Right atrium auricular region (tissue), 2 donors: ENCODE results near the gene ACOX1. TPM values are rescaled to one million over a fixed set of nuclear protein-coding genes. Genes with fewer than 3 reads are reported as not detected.
"Not testable (repeated sequence)": the region's sequence is repeated elsewhere in the genome, so short reads cannot be mapped to it uniquely, and the experiment has no call there.

Experiments used
- DNase-seq: peaks from one replicate; pipeline ENCODE4 v3.0.0-alpha.2; 2019; ENCODE audit warnings: low spot score
- H3K27ac ChIP-seq, 2 donors: fragments of 200-600 bp; sonication (generic); 1 replicate in 1 of 2; 2 replicates in 1 of 2; pipeline ENCODE4 v1.5.1; 2016 to 2019
- H3K27me3 ChIP-seq, 2 donors: fragments of 200-600 bp; sonication (generic); one replicate each; pipeline versions ENCODE4 v1.5.1 to v1.6.0; 2017 to 2019
- H3K36me3 ChIP-seq: fragments of 200-600 bp; sonication (generic); one replicate; pipeline ENCODE4 v1.5.1; 2016
- H3K4me1 ChIP-seq, 2 donors: fragments of 200-600 bp; sonication (generic); one replicate each; pipeline versions ENCODE4 v1.5.1 to v1.6.0; 2017 to 2019
- H3K4me3 ChIP-seq, 2 donors: fragments of 200-600 bp; sonication (generic); 1 replicate in 1 of 2; 2 replicates in 1 of 2; pipeline ENCODE4 v1.5.1; 2017 to 2019; ENCODE audit warnings: mild to moderate bottlenecking in 1 of 2, moderate library complexity in 1 of 2
- H3K9me3 ChIP-seq, 2 donors: fragments of 200-600 bp; sonication (generic); one replicate each; pipeline ENCODE4 v1.5.1; 2019
- CTCF ChIP-seq, 2 donors: fragments of 200-600 bp; sonication (generic); IDR thresholded peaks; one replicate each; pipeline ENCODE4 v1.5.1; 2019; ENCODE audit warnings: antibody characterized with exemption in 2 of 2
- total RNA-seq, 2 donors: library from RNA; depleted of rRNA; stranded (reverse); fragments of >200 nt; gene quantifications; one replicate each; pipeline ENCODE4 v1.1.0, GENCODE V29; 2016

Gene ACOX1
- total RNA-seq, 2 donors from 2014 or later: 49.6 to 67.4 TPM

- no peaks in the 10 kb centered on the region for H3K27me3 ChIP-seq
- H3K4me1 ChIP-seq: peaks cover 0 to 36% of the 10 kb centered on the region in 2 donors
- H3K27ac ChIP-seq: peak overlapping the region in 1 of 2 donors; percentile 45
- no peak overlapping the region for H3K4me3 ChIP-seq
- H3K9me3 ChIP-seq: no peaks in the 10 kb centered on the region
- no peak for DNase-seq
- H3K36me3 ChIP-seq: peaks cover 7% of the 10 kb centered on the region
- no peak for TF ChIP-seq CTCF (IDR thresholded peaks at IDR 0.05)
Measured at GRCh38 chr17:75975757-75976174, 3.2 kb downstream of the ACOX1 start.

- H3K4me1 ChIP-seq: peaks cover 0 to 30% of the 10 kb centered on the region in 2 donors
- peak overlapping the region in 1 of 2 donors; percentile 45 for H3K27ac ChIP-seq
- not testable (repeated sequence) for H3K9me3 ChIP-seq, H3K27me3 ChIP-seq, H3K36me3 ChIP-seq, DNase-seq, H3K4me3 ChIP-seq
Measured at GRCh38 chr17:75975187-75975586, 3.8 kb downstream of the ACOX1 start.

GRCh38 chr17:75970626-75971025 lies 8.3 kb downstream of the ACOX1 start:
- no peak for TF ChIP-seq CTCF (IDR thresholded peaks at IDR 0.05)
- DNase-seq: no peak
- Histone ChIP-seq H3K4me1 (peaks cover 0 to 4% of the 10 kb centered on the region in 2 donors), H3K36me3 (peaks cover 7% of the 10 kb centered on the region), H3K9me3 (no peaks in the 10 kb centered on the region), H3K27ac (no peak overlapping the region), H3K4me3 (no peak overlapping the region), H3K27me3 (no peaks in the 10 kb centered on the region)

- Histone ChIP-seq H3K27ac (peak overlapping the region in 1 of 2 donors; percentile 31), H3K27me3 (no peaks in the 10 kb centered on the region), H3K9me3 (no peaks in the 10 kb centered on the region), H3K4me1 (peaks cover 0 to 4% of the 10 kb centered on the region in 2 donors), H3K4me3 (no peak overlapping the region), H3K36me3 (peaks cover 7% of the 10 kb centered on the region)
- TF ChIP-seq CTCF (IDR thresholded peaks at IDR 0.05): no peak
- no peak for DNase-seq
Measured at GRCh38 chr17:75970011-75970523, 8.9 kb downstream of the ACOX1 start.

- not testable (repeated sequence) for H3K9me3 ChIP-seq, H3K4me3 ChIP-seq, DNase-seq, H3K27ac ChIP-seq, H3K36me3 ChIP-seq, H3K4me1 ChIP-seq, H3K27me3 ChIP-seq
Measured at GRCh38 chr17:75969044-75969443, 9.9 kb downstream of the ACOX1 start.

- TF ChIP-seq CTCF (IDR thresholded peaks at IDR 0.05): no peak
- no peak overlapping the region for H3K4me3 ChIP-seq
- no peak for DNase-seq
- H3K4me1 ChIP-seq: peaks cover 0 to 4% of the 10 kb centered on the region in 2 donors
- H3K27me3 ChIP-seq: no peaks in the 10 kb centered on the region
- H3K9me3 ChIP-seq: no peaks in the 10 kb centered on the region
- H3K36me3 ChIP-seq: no peaks in the 10 kb centered on the region
- H3K27ac ChIP-seq: no peak overlapping the region
Measured at GRCh38 chr17:75965468-75965867, 13.5 kb downstream of the ACOX1 start.

GRCh38 chr17:75959839-75960511 lies 19.0 kb downstream of the ACOX1 start:
- Histone ChIP-seq H3K36me3 (peaks cover 24% of the 10 kb centered on the region), H3K4me1 (peaks cover 0 to 16% of the 10 kb centered on the region in 2 donors), H3K27ac (no peak overlapping the region), H3K27me3 (no peaks in the 10 kb centered on the region), H3K4me3 (no peak overlapping the region), H3K9me3 (no peaks in the 10 kb centered on the region)
- TF ChIP-seq CTCF (IDR thresholded peaks at IDR 0.05): no peak
- DNase-seq: no peak
